Mesenchymal stem cell (in vitro differentiated cells and primary cell): ENCODE measurements around the gene USP9X.
"Not testable (repeated sequence)": the region's sequence is repeated elsewhere in the genome, so short reads cannot be mapped to it uniquely, and the experiment has no call there.

ENCODE experiments used
- DNase-seq: peaks from one replicate; pipeline ENCODE4 v3.0.0-alpha.2; 2013
- H2AFZ ChIP-seq: one replicate; pipeline ENCODE4 v1.6.1; 2013; ENCODE audit warnings: low read depth, mild to moderate bottlenecking, control low read depth, inconsistent platforms, low read length, moderate library complexity
- H2AK5ac ChIP-seq: 2 replicates; pipeline ENCODE4 v1.6.1; 2013; ENCODE audit warnings: low read length, moderate library complexity, mild to moderate bottlenecking, inconsistent platforms; ENCODE audit not compliant: severe bottlenecking
- H2BK120ac ChIP-seq: one replicate; pipeline ENCODE4 v1.6.1; 2013; ENCODE audit warnings: low read depth, mild to moderate bottlenecking, inconsistent platforms, low read length, moderate library complexity
- H2BK12ac ChIP-seq, 2 experiments: one replicate each; pipeline ENCODE4 v1.6.1; 2013; ENCODE audit warnings: inconsistent platforms in 2 of 2, low read length in 2 of 2, mild to moderate bottlenecking in 2 of 2, moderate library complexity in 2 of 2, control low read depth in 1 of 2
- H2BK15ac ChIP-seq: one replicate; pipeline ENCODE4 v1.6.1; 2013; ENCODE audit warnings: mild to moderate bottlenecking, low read depth, inconsistent platforms; ENCODE audit not compliant: poor library complexity, severe bottlenecking
- H2BK5ac ChIP-seq: 2 replicates; pipeline ENCODE4 v1.6.1; 2013; ENCODE audit warnings: low read depth, mild to moderate bottlenecking, low read length, control low read depth, inconsistent platforms; ENCODE audit not compliant: poor library complexity, severe bottlenecking
- H3K14ac ChIP-seq, 2 experiments: one replicate each; pipeline ENCODE4 v1.6.1; 2013; ENCODE audit warnings: inconsistent platforms in 2 of 2, low read length in 2 of 2, control low read depth in 1 of 2, mild to moderate bottlenecking in 1 of 2, moderate library complexity in 1 of 2
- H3K18ac ChIP-seq, 2 experiments: one replicate each; pipeline ENCODE4 v1.6.1; 2013; ENCODE audit warnings: inconsistent platforms in 2 of 2, low read length in 2 of 2, control low read depth in 1 of 2, low read depth in 1 of 2, mild to moderate bottlenecking in 1 of 2
- H3K23ac ChIP-seq, 2 experiments: one replicate each; pipeline ENCODE4 v1.6.1; 2013; ENCODE audit warnings: inconsistent platforms in 2 of 2, low read length in 2 of 2, mild to moderate bottlenecking in 2 of 2, moderate library complexity in 2 of 2, control low read depth in 1 of 2
- H3K27ac ChIP-seq: 2 replicates; pipeline ENCODE4 v1.5.1; 2013; ENCODE audit warnings: mild to moderate bottlenecking, moderate library complexity, low read length, control low read depth, inconsistent platforms; ENCODE audit not compliant: poor library complexity, severe bottlenecking
- H3K27me3 ChIP-seq, 2 experiments: 2 replicates each; pipeline versions ENCODE4 v1.6.1 to v1.7.0; 2013; ENCODE audit warnings: low read length in 2 of 2, mild to moderate bottlenecking in 2 of 2, moderate library complexity in 2 of 2, control low read depth in 1 of 2, inconsistent platforms in 1 of 2; ENCODE audit not compliant: control insufficient read depth in 1 of 2, insufficient read depth in 1 of 2
- H3K36me3 ChIP-seq, 2 experiments: 2 replicates each; pipeline versions ENCODE4 v1.6.1 to v1.7.0; 2013; ENCODE audit warnings: low read length in 2 of 2, control low read depth in 1 of 2, inconsistent platforms in 1 of 2, low read depth in 1 of 2, mild to moderate bottlenecking in 1 of 2; ENCODE audit not compliant: insufficient read depth in 2 of 2, control insufficient read depth in 1 of 2
- H3K4ac ChIP-seq, 2 experiments: one replicate each; pipeline ENCODE4 v1.6.1; 2013; ENCODE audit warnings: inconsistent platforms in 2 of 2, low read length in 2 of 2, mild to moderate bottlenecking in 2 of 2, moderate library complexity in 2 of 2, control low read depth in 1 of 2, low read depth in 1 of 2
- H3K4me1 ChIP-seq: 2 replicates; pipeline ENCODE4 v1.6.1; 2013; ENCODE audit warnings: low read depth, low read length, control low read depth; ENCODE audit not compliant: control insufficient read depth, insufficient read depth
- H3K4me2 ChIP-seq: 2 replicates; pipeline ENCODE4 v1.6.1; 2013; ENCODE audit warnings: low read length, mild to moderate bottlenecking, inconsistent platforms; ENCODE audit not compliant: poor library complexity, severe bottlenecking
- H3K4me3 ChIP-seq, 2 experiments: 2 replicates each; pipeline versions ENCODE4 v1.5.1 to v1.7.0; 2013; ENCODE audit warnings: low read length in 2 of 2, mild to moderate bottlenecking in 2 of 2, control low read depth in 1 of 2, low read depth in 1 of 2; ENCODE audit not compliant: insufficient read depth in 1 of 2
- H3K79me1 ChIP-seq: replicated peaks from 2 replicates; pipeline ENCODE4 v1.6.1; 2013; ENCODE audit warnings: mild to moderate bottlenecking, control low read depth, low read length, inconsistent platforms; ENCODE audit not compliant: poor library complexity, severe bottlenecking
- H3K9ac ChIP-seq: 2 replicates; pipeline ENCODE4 v1.7.0; 2013; ENCODE audit warnings: mild to moderate bottlenecking, low read length, moderate library complexity
- H3K9me3 ChIP-seq: 2 replicates; pipeline ENCODE4 v1.7.0; 2013; ENCODE audit warnings: mild to moderate bottlenecking, low read length; ENCODE audit not compliant: control insufficient read depth
- H4K8ac ChIP-seq: one replicate; pipeline ENCODE4 v1.6.1; 2013; ENCODE audit warnings: inconsistent platforms, mild to moderate bottlenecking, low read length, moderate library complexity
- H4K91ac ChIP-seq: one replicate; pipeline ENCODE4 v1.6.1; 2013; ENCODE audit warnings: mild to moderate bottlenecking, low read length, inconsistent platforms
- WGBS: methylation state at CpG from one replicate; pipeline ENCODE4 v1.1.7; 2013; ENCODE audit warnings: mixed read lengths; 5-methylcytosine and 5-hydroxymethylcytosine counted together

Gene USP9X

DNA sequence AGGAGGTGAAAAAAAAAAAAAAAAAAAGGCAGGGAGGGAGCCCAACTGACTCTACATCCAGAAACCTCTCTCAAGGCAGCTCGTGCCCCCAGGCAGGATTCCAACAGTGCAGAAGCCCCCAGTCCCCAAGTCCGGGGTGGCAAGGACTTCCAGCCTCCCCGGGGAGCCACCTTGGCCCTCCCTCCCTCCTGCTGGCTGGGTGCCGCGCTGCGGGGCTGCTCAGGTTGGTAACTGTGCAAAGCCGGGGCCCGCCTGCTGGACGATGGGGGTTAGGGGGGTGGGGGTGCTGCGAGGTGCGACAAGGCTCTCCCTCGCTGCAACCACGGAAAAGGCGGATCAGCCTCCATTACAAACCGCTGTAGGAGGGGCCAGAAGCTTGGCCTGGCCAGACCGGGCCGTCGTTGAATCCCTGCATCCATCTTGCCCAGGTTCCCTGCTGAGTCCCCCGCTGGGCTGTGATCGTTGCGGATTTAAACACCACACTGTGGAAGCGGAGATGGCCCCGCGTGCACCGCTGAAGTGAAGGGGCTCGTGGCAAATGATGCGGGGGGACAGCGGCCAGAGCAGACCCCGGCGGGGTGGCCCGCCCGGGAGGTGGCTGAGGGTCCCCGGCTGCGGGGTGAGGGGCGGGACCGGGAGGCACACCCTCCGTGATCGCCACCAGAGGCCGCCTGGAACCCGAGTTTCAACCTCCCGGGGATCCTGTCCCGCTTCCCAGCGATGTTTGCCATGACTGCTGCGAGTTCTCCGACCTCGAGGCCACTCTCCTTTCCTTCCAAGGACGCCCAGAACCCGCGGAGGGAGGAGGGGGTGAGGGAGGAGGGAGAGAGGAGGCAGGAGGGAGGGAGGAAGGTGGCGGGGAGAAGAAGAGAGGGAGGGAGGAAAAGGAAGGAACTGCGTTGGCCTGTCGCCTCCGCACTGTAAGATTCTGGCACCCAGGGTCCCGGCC, 190.7 kb downstream of the USP9X start:
- Histone ChIP-seq H3K4ac (no peak overlapping the region), H3K4me3 (peak overlapping the region; percentile 61 to 77), H3K27me3 (peaks cover 0 to 24% of the 10 kb centered on the region in 2 experiments), H3K18ac (peak overlapping the region; percentile 54 to 79), H3K79me1 (no peaks in the 10 kb centered on the region), H3K9me3 (no peaks in the 10 kb centered on the region), H2BK120ac (peak overlapping the region; percentile 73), H3K4me2 (peak overlapping the region; percentile 83), H4K8ac (peak overlapping the region; percentile 95), H2BK12ac (peak overlapping the region in 1 of 2 experiments; percentile 59), H3K14ac (no peak overlapping the region), H3K9ac (peak overlapping the region; percentile 77), H4K91ac (peak overlapping the region; percentile 86), H3K36me3 (no peaks in the 10 kb centered on the region), H3K27ac (peak overlapping the region; percentile 16), H2BK15ac (peak overlapping the region; percentile 28), H3K23ac (no peak overlapping the region), H2AFZ (peak overlapping the region; percentile 74), H2AK5ac (no peak overlapping the region), H3K4me1 (peaks cover 6% of the 10 kb centered on the region), H2BK5ac (no peak overlapping the region)
- peak; percentile 63 for DNase-seq
- WGBS: 2% methylated on average over 24 of the region's 54 CpGs

DNA sequence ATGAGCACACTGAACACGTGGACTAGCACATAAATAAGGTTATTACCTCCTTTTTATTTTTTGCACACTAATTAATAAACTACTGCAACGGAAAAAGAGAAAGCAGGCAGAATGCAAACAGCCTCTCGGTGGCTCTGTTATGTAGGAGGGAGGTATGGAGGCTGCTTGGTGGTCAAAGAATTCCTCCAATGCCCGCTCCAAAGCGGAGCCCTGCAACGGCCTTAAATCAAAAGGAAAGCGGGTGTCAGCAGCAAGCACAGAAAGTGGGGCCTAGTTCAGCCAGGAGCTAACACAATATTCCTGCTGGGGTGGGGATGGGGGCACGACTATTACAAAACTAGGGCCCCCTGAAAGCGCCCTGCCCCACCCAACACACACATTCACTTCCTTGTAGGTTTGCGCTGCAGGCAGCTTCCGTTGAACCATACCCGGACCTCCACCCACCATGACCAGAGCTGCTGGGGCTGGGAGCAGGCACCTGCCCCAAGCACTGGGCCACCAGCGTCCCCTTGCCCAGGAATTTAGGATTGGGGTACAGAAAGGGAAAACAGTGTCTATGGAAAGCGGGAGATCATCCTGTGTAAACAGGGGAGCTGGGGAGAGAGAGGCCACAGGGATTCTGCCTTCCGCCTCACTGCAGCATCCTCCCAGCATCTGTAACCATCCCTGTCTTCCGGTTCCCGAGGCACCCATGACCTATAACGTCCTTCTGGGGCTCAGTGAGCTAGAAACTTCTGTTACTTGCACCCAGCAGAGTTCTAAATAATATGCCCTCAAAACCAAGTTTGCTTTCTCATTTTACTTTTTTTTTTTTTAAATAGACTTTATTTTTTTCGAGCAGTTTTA, 191.6 kb downstream of the USP9X start:
- no peak overlapping the region for H2BK12ac ChIP-seq
- H3K23ac ChIP-seq: no peak overlapping the region
- H3K4ac ChIP-seq: no peak overlapping the region
- no peaks in the 10 kb centered on the region for H3K9me3 ChIP-seq
- H2AK5ac ChIP-seq: no peak overlapping the region
- H2BK120ac ChIP-seq: peak overlapping the region; percentile 73
- peak overlapping the region; percentile 61 for H2AFZ ChIP-seq
- H3K36me3 ChIP-seq: no peaks in the 10 kb centered on the region
- peaks cover 0 to 28% of the 10 kb centered on the region in 2 experiments for H3K27me3 ChIP-seq
- WGBS: 65% methylated on average over 8 of the region's 19 CpGs
- H3K14ac ChIP-seq: no peak overlapping the region
- H4K91ac ChIP-seq: no peak overlapping the region
- peak overlapping the region; percentile 83 for H3K4me2 ChIP-seq
- peak overlapping the region; percentile 3 for H4K8ac ChIP-seq
- H2BK15ac ChIP-seq: no peak overlapping the region
- no peaks in the 10 kb centered on the region for H3K79me1 ChIP-seq
- H2BK5ac ChIP-seq: no peak overlapping the region
- peak overlapping the region; percentile 77 for H3K9ac ChIP-seq
- H3K27ac ChIP-seq: no peak overlapping the region
- peak overlapping the region in 1 of 2 experiments; percentile 5 for H3K18ac ChIP-seq
- peak overlapping the region; percentile 61 to 77 for H3K4me3 ChIP-seq
- DNase-seq: no peak
- H3K4me1 ChIP-seq: peaks cover 6% of the 10 kb centered on the region

DNA sequence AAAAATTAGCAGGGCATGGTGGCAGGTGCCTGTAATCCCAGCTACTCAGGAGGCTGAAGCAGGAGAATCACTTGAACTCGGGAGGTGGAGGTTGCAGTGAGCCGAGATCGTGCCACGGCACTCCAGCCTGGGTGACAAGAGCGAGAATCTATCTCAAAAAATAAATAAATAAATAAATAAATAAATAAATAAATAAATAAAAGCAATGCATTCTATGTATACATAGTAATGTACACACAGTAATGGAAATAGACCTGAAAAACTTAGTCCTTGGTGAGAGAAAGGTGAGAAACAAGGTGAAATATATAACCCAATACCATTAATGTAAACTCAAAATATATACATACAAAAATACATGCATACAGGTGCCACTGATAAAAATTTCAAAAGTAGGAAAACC, 197.1 kb downstream of the USP9X start:
- not testable (repeated sequence) for H2AFZ ChIP-seq, H2BK12ac ChIP-seq, DNase-seq, H3K27ac ChIP-seq, H2AK5ac ChIP-seq, H3K79me1 ChIP-seq, H3K18ac ChIP-seq, H3K23ac ChIP-seq, H3K4ac ChIP-seq, H3K4me1 ChIP-seq, H3K9ac ChIP-seq, H4K91ac ChIP-seq, H2BK120ac ChIP-seq, H3K4me3 ChIP-seq, H3K14ac ChIP-seq, H2BK15ac ChIP-seq, H3K9me3 ChIP-seq, H2BK5ac ChIP-seq, H4K8ac ChIP-seq, H3K36me3 ChIP-seq, H3K4me2 ChIP-seq
- peaks cover 0 to 31% of the 10 kb centered on the region in 2 experiments for H3K27me3 ChIP-seq
- WGBS: 83% methylated on average over 1 of the region's 5 CpGs

DNA sequence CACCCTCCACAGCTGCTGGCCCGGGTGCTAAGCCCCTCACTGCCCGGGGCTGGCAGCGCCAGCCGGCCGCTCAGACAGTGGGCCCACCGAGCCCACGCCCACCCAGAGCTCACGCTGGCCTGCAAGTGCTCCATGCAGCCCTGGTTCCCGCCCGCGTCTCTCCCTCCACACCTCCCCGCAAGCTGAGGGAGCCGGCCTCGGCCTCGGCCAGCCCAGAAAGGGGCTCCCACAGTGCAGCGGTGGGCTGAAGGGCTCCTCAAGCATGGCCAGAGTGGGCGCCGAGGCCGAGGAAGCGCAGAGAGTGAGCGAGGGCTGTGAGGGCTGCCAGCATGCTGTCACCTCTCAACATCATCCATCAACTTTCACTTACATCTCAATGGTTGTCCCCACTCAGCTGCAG, 200.7 kb downstream of the USP9X start:
- not testable (repeated sequence) for H3K27ac ChIP-seq, H3K79me1 ChIP-seq, H2BK5ac ChIP-seq, H3K9me3 ChIP-seq, H3K18ac ChIP-seq, H3K14ac ChIP-seq, H2BK15ac ChIP-seq, H2AK5ac ChIP-seq, H3K4me1 ChIP-seq, H2BK120ac ChIP-seq, H4K8ac ChIP-seq, H3K4me3 ChIP-seq, H3K23ac ChIP-seq, H4K91ac ChIP-seq, H3K4me2 ChIP-seq, DNase-seq, H2BK12ac ChIP-seq, H3K9ac ChIP-seq, H3K4ac ChIP-seq, H2AFZ ChIP-seq, H3K36me3 ChIP-seq
- WGBS: 89% methylated on average over 18 of the region's 21 CpGs
- H3K27me3 ChIP-seq: peaks cover 0 to 28% of the 10 kb centered on the region in 2 experiments
